Stimulated activated CD8-positive, alpha-beta memory T cell treated with anti-CD3 and anti-CD28 coated beads, Interleukin-15, amount 100 ng/mL, for 4 hours (primary cell): Measurements from ENCODE around the gene ZFHX3.

Experiments
- DNase-seq, 2 donors: peaks; one replicate each; pipeline ENCODE4 v3.0.0-alpha.2; 2020; ENCODE audit warnings: low read depth in 2 of 2

ZFHX3 gene

GRCh38 chr16:72832621-72833248 lies 215.2 kb downstream of the ZFHX3 start:
- peak; percentile 18 to 29 for DNase-seq

- DNase-seq: no peak
Observed at GRCh38 chr16:72829846-72830775, 217.8 kb downstream of the ZFHX3 start.

GRCh38 chr16:72827866-72828265 lies 220.1 kb downstream of the ZFHX3 start:
- no peak for DNase-seq

DNA sequence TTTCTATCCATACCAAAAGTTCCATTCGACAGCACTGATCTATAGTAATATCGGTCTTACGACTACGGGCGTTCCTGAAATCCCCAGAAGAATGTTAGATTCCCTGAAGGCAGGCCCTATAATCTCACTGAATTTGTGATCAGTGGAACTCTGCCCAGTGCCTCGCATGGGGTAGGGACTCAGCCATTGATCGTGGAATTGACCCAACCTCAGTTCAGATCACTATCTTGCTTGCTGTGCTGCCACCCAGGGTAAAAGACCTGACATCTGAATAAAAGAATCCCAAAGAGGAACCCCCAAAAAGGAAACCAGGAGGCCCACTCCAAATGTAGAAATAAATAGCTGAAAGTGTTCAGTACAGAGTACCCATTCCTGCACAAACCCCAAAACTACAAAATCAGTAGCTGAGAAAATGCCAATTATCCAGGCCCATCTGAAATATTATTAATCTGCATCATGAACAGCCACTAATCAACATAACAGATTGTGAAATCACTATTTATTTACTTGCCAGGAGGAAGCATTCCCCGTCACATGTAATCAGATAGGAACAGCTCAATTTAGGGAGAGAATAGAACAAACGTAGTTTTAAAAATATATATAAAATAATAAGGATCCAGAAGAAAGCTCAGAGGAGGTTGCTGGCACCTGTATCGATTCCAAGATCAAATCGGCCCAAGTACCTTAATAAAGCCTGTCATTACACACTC lies 221.9 kb downstream of the ZFHX3 start:
- DNase-seq: no peak

GRCh38 chr16:72824761-72825160 lies 223.2 kb downstream of the ZFHX3 start:
- no peak for DNase-seq

DNA sequence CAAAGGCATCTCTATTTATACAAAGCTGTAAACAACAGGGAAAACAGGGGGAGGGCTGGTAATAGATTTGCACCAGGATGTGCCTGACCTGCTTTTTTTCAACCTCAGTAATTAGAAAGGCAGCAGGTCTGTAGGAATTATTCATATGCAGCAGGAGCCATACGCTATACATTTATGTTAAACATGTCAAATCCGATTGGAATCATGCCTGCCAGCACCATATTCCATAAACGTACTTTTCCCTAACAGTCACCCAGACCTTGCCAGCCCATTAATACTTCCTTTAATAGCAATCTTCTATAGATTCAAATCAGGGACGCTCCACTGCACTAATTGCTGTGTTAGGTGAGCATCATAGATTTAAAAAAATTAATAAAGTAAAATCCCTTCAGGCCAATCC lies 223.9 kb downstream of the ZFHX3 start:
- no peak for DNase-seq

DNA sequence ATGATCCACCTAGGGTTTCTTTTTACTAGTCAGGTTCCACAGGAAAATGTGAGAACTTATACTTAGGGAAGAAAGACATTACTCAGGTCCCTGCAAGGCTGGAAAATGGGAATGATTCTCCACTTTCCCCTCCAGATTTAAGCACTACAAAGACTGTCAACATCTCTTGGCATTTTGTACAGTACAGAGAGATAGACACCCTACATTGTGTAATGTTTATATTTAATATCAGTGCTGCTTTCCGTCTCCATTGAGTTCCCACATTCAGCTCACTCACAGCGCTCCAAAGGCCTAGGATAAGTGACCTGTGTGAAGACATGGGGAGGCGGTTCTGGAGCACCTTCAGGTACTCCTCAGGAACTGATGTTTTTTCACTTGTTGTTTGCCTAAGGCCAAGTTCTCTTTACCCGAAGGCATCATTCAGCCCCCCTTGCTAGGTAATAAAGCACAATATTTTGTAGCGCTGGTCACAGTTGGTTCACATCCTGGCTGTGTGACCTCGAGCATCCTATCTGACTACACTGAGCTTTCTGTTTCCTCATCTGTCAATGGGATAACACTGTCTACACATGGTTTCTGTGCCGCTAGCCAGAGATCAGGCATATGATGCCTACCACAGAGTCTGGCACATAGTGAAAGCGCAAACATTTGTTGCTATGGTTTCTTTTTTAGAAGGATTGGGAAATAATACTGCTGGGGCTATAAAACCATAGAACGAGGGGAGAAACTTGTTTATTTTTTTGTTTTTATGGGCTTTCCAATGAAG lies 226.6 kb downstream of the ZFHX3 start:
- DNase-seq: no peak

GRCh38 chr16:72819345-72819744 lies 228.6 kb downstream of the ZFHX3 start:
- DNase-seq: no peak

- DNase-seq: no peak
Observed at GRCh38 chr16:72818236-72818845, 229.6 kb downstream of the ZFHX3 start.

GRCh38 chr16:72815348-72816318 lies 232.3 kb downstream of the ZFHX3 start:
- DNase-seq: no peak

DNA sequence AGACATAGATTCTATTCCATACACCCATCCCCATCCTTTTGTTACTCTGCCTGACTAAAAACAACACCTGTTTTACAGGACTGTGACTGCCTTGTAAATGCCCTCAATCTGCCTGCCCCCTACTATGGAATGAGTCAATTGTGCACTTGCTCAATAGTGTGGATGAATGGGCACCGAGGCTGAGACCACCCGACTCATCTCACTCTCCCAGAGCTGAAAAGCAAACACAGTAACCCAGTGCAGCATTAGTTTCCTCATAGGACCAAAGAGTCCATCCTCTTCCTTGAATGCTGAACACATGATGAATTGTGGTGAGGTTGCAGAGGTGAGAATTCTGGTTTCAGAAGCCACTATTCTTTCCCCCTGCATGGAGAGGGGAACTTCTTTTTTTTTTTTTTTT lies 233.7 kb downstream of the ZFHX3 start:
- no peak for DNase-seq

DNA sequence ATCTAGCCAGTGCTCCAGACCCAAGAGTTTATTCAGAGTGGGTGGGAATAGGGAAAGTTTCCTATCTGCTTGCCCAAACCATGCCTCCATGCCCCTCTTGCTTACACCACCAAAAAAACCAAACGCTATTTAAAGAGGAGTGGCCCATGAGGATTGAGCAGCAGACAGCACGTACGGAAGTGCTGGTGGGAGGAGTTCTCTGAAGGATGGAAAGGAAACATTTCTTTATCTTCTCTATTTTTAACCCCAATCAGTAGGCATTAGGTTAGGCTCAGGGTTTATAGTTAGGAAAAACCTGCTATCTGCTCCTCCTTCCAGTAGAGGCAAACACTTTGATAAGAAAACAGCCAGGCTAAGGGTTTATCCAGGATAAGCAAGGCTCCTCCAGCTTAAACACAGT lies 235.3 kb downstream of the ZFHX3 start:
- no peak for DNase-seq

- DNase-seq: no peak
Observed at GRCh38 chr16:72811876-72812275, 236.1 kb downstream of the ZFHX3 start.

DNA sequence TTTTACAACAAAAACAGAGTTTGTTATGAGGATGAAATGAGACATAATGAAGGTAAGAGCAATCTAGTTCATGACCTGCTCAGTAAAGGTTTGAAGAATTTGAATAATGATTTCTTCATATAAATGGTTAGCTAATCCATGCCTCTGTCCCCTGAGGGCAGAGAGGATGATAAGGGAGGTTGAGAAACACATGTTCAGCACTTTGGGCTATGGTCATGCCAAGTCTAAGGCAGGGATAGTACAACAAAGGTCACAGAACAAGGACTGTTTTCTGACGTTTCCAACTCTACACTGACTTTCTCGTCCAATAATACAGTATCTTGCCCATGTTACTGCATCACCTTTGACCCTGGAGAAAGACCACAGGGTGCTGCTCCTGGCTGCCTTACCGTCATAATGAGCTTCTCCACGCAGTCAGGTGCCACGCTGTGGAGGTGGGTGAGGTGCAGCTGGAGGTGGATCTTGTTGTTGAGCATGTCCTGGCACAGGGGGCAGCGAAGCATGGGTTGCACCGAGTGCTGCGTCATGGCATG lies 236.7 kb downstream of the ZFHX3 start:
- no peak for DNase-seq

DNA sequence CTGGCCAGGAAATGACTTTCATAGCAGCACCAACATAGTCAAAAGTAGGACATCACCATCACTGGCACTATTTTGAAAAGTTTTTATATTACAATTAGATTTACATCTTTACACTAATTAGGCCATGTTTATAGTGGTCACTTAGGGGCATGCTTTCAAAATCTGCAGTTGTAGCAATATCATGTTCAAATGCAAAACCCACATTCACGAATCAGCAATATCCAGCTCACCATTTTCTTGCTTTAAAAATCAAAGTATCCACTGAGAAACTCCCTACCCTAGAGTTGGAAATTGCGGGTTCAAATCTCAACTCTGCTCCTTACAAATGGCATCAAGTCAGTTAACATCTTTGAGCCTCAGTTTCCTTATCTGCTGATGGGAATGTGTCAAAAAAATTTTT lies 237.4 kb downstream of the ZFHX3 start:
- DNase-seq: no peak

GRCh38 chr16:72809446-72809845 lies 238.5 kb downstream of the ZFHX3 start:
- DNase-seq: no peak

- DNase-seq: no peak
Observed at GRCh38 chr16:72808754-72809153, 239.2 kb downstream of the ZFHX3 start.

DNA sequence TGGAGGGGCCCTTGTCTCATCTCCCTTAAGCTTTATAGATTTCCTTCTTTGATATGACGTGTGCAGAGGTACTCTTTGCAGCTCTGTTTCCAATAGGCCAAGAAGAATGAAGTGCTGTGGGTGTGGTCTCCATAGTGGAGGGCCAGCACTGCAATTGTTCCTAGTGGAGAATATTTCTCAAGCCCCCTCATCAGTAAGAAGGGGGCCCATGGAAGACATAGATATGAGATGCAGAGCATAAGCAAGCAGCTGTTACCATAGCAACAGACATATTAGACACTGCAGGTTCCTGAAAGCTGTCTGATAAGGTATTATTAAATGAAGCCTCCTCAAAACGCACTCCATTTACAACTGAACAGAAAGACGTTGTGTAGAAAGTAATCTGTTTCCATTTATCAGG lies 240.7 kb downstream of the ZFHX3 start:
- DNase-seq: no peak

GRCh38 chr16:72805486-72805885 lies 242.4 kb downstream of the ZFHX3 start:
- no peak for DNase-seq
